ENCODE data around the gene FOXC2.
A peak's percentile ranks its signal among the peaks of the same experiment; 100 is the strongest.

FOXC2 gene

GRCh38 chr16:86533076-86533475, 33.6 kb upstream of the FOXC2 start:
- DNase-seq (ENCODE audit: low spot score), result no peak

GRCh38 chr16:86533767-86534351, 32.8 kb upstream of the FOXC2 start:
- DNase-seq (ENCODE audit: low spot score), result no peak

- no peak for DNase-seq (ENCODE audit: low spot score)
These were observed 31.6 kb upstream of the FOXC2 start for GRCh38 chr16:86534779-86535615.

DNA sequence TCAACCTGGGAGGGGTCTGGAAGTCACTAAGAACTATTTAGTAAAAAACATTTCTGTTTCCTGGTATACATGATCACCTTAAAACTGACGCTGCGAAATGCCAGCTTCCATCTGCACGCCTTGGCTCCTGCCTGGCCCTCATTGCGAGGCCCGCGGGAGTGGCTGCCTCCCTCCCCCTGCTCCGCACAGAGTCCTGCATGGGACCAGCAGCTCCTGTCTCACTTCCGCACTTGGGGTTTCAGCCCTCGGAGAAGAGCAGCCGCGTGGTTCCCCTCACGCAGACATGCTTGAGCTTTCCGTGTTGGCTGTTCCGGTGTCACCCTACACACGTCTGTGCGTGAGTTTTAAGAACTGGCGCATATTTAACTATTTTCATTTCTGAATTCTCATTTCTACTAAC, 30.0 kb upstream of the FOXC2 start:
- no peak for DNase-seq (ENCODE audit: low spot score)

- no peak for DNase-seq (ENCODE audit: low spot score)
These were observed 29.1 kb upstream of the FOXC2 start for GRCh38 chr16:86537486-86537885.

GRCh38 chr16:86538196-86538780, 28.3 kb upstream of the FOXC2 start:
- no peak for DNase-seq (ENCODE audit: low spot score)

GRCh38 chr16:86540894-86541293, 25.7 kb upstream of the FOXC2 start:
- DNase-seq (ENCODE audit: low spot score), result no peak

- no peak for DNase-seq (ENCODE audit: low spot score)
These were observed 25.1 kb upstream of the FOXC2 start for GRCh38 chr16:86541560-86541959.

- DNase-seq (ENCODE audit: low spot score), result no peak
These were observed 23.6 kb upstream of the FOXC2 start for GRCh38 chr16:86542756-86543750.

- DNase-seq (ENCODE audit: low spot score), result no peak
These were observed 21.1 kb upstream of the FOXC2 start for GRCh38 chr16:86545481-86545880.

GRCh38 chr16:86545954-86546637, 20.5 kb upstream of the FOXC2 start:
- no peak for DNase-seq (ENCODE audit: low spot score)

DNA sequence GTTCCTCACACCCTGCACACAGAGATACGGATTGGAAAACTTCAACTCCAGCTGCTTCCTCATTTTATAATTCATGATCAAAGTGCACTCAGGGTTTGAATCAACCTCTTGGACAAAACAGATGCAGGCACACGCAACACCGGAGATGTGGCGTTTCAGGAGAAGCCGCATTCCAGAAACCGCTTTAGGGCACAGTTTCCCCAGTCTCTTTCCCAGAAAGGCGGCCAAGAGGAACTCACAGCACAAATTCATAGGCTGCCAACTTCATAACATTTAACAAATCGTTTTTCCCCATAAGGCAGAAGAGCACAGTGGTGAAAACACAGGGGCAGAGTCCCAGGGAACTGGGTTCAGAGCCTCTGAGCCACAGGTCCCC, 20.0 kb upstream of the FOXC2 start:
- no peak for DNase-seq (ENCODE audit: low spot score)

DNA sequence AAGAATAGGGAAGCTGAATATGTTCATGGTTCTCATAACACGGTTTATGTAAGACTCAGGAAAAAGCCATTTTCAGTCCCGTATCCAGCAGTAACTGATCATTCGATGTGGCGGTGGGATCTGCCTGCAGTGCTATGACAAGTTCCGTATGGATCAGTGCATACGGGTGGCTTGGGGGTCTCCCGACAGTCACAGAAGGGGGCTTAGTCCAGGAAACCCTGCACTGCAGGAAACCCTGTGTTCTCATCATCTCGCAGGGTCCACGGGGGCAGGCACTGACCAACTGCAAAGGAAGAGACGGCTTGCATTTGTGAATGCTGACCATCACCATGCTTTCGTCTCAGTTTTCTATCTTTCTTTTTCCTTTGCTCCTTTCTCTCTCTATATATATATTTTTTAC, 19.3 kb upstream of the FOXC2 start:
- DNase-seq (ENCODE audit: low spot score), result no peak

GRCh38 chr16:86549076-86549892, 17.3 kb upstream of the FOXC2 start:
- DNase-seq (ENCODE audit: low spot score), result no peak

DNA sequence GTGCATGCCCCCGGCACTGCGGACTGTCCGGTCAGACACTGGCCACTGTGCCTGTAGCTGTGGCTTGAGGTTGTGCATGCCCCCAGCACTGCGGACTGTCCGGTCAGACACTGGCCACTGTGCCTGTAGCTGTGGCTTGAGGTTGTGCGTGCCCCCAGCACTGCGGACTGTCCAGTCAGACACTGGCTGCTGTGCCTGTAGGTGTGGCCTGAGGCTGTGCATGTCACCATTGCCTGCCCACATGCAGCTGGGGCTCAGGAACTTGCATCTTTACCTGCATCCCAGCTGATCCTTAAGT, 16.8 kb upstream of the FOXC2 start:
- no peak for DNase-seq (ENCODE audit: low spot score)

GRCh38 chr16:86550281-86550680, 16.3 kb upstream of the FOXC2 start:
- no peak for DNase-seq (ENCODE audit: low spot score)

GRCh38 chr16:86553356-86553755, 13.3 kb upstream of the FOXC2 start:
- no peak for DNase-seq (ENCODE audit: low spot score)

GRCh38 chr16:86554599-86554916, 12.1 kb upstream of the FOXC2 start:
- DNase-seq (ENCODE audit: low spot score), result no peak

- DNase-seq (ENCODE audit: low spot score), result peak; percentile 98
These were observed 11.5 kb upstream of the FOXC2 start, which contains the start of gene MTHFSD for GRCh38 chr16:86554917-86555703. Gene MTHFSD, minus strand, starts transcription at chr16:86555235. Its CDS starts 51 bp downstream, at chr16:86555184.

- no peak for DNase-seq (ENCODE audit: low spot score)
These were observed 10.9 kb upstream of the FOXC2 start for GRCh38 chr16:86555704-86556075.
